ENCODE results near the gene RYR1. TPM values are rescaled to one million over a fixed set of nuclear protein-coding genes. Genes with fewer than 3 reads are reported as not detected.
"Not testable (repeated sequence)": the region's sequence is repeated elsewhere in the genome, so short reads cannot be mapped to it uniquely, and the experiment has no call there.

Gene RYR1
- polyA plus RNA-seq, 3 donors: 0.76 to 2.1 (median 2.1) TPM

DNA sequence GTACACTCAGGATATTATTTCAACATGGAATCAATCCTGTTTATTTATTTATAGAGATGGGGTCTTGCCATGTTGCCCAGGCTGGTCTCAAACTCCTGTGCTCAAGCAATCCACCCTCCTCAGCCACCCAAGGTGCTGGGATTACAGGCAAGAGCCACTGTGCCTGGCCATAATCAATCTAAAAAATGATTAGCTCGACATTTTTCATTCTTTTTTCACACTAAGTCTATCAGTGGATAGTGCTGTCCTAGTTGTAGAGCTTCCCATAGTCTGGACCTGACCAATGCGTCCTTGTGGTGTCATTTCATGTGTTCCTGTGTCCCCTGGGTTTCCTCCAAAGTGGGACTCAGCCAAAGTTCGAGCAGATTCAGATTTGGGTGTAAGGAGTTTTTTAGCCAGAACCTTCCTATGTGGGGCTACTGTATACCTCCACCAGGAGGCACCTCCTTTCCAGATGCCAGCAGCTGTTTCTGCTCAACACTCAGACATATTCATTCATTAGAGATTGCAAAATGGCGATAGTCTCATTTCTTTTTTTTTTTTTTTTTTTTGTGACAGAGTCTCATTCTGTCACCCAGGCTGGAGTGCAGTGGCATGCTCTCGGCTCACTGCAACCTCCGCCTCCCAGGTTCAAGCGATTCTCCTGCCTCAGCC, 123.2 kb downstream of the RYR1 start:
- Mint-ChIP-seq H3K27ac (peak overlapping the region in 3 of 7 donors; percentile 48 to 82 (median 78)), H3K4me1 (peaks cover 13% of the 10 kb centered on the region), H3K27me3 (ENCODE audit: low read depth in 3 of 3) (peaks cover 7 to 12% (median 10%) of the 10 kb centered on the region in 3 donors), H3K9me3 (peaks cover 0 to 3% (median 0%) of the 10 kb centered on the region in 7 donors), H3K36me3 (no peaks in the 10 kb centered on the region), H3K4me3 (peak overlapping the region in 1 of 2 donors; percentile 75)
- Histone ChIP-seq H2AFZ (ENCODE audit: insufficient read depth, low read depth, low read length, poor library complexity, severe bottlenecking) (peak overlapping the region; percentile 66), H3K27ac (ENCODE audit: low read depth in 1 of 2, low read length in 2 of 2) (peak overlapping the region in 1 of 2 donors; percentile 64), H3K36me3 (replicated peaks in 1 of 2; ENCODE audit: control insufficient read depth in 1 of 2, insufficient read depth in 2 of 2, low read length in 2 of 2) (no peaks in the 10 kb centered on the region), H3K27me3 (ENCODE audit: control insufficient read depth in 2 of 2, insufficient read depth in 2 of 2, low read length in 2 of 2) (no peaks in the 10 kb centered on the region), H4K20me1 (ENCODE audit: insufficient read depth, low read length) (no peaks in the 10 kb centered on the region), H3K4me3 (replicated peaks in 1 of 3; ENCODE audit: low read depth in 2 of 3, low read length in 3 of 3) (peak overlapping the region in 1 of 3 experiments; percentile 8), H3K79me2 (ENCODE audit: insufficient read depth, low read length) (no peaks in the 10 kb centered on the region), H3K4me1 (ENCODE audit: control insufficient read depth in 1 of 2, insufficient read depth in 2 of 2, low read length in 2 of 2) (peaks cover 15 to 19% of the 10 kb centered on the region in 2 donors), H3K9ac (ENCODE audit: insufficient read depth, low read length, poor library complexity, severe bottlenecking) (no peak overlapping the region), H3K9me3 (replicated peaks in 1 of 2; ENCODE audit: control insufficient read depth in 1 of 2, insufficient read depth in 1 of 2, low read length in 2 of 2) (no peaks in the 10 kb centered on the region), H3K4me2 (replicated peaks; ENCODE audit: extremely low read depth, low read length, poor library complexity, severe bottlenecking) (peak overlapping the region; percentile 49)
- WGBS (ENCODE audit: insufficient coverage): 79% methylated on average over 3 of the region's 7 CpGs
- intact Hi-C loops (cut with micrococcal nuclease): no loop called here
- DNase-seq: no peak
- TF ChIP-seq, protein P1, sequence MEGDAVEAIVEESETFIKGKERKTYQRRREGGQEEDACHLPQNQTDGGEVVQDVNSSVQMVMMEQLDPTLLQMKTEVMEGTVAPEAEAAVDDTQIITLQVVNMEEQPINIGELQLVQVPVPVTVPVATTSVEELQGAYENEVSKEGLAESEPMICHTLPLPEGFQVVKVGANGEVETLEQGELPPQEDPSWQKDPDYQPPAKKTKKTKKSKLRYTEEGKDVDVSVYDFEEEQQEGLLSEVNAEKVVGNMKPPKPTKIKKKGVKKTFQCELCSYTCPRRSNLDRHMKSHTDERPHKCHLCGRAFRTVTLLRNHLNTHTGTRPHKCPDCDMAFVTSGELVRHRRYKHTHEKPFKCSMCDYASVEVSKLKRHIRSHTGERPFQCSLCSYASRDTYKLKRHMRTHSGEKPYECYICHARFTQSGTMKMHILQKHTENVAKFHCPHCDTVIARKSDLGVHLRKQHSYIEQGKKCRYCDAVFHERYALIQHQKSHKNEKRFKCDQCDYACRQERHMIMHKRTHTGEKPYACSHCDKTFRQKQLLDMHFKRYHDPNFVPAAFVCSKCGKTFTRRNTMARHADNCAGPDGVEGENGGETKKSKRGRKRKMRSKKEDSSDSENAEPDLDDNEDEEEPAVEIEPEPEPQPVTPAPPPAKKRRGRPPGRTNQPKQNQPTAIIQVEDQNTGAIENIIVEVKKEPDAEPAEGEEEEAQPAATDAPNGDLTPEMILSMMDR (IDR thresholded peaks at IDR 0.05): peak; percentile 8

DNA sequence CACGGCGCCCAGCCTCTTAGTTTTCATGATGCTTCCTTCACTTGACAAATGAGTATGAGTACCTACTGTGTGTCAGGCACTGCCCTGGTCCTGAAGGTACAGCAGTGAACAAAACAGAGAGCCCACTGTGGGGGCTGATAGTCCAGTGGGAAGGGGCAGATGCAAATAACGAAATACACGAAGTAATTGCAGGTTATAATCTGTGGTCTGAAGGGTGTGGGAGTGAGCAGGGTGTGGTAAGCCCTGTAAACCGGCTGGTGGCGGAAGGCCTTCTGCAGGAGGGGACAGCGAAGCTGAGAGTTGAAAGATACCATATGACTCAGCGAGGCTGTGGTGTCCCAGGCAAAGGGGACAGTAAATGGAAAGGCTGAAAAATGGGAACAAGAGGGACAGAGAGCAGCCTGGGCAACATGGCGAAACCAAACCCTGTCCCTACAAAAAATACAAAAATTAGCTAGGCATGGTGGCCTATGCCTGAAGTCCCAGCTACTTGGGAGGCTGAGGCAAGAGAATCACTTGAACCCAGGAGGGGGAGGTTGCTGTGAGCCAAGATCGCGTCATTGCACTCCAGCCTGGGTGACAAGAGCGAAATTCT, 123.8 kb downstream of the RYR1 start:
- DNase-seq: peak; percentile 36 to 67 (median 48)
- intact Hi-C loops (cut with micrococcal nuclease): no loop called here
- no peaks in the 10 kb centered on the region for H4K20me1 ChIP-seq (ENCODE audit: insufficient read depth, low read length)
- H3K27ac ChIP-seq (ENCODE audit: low read depth in 1 of 2, low read length in 2 of 2): peak overlapping the region in 1 of 2 donors; percentile 64
- peak overlapping the region in 1 of 2 donors; percentile 75 for H3K4me3 Mint-ChIP-seq
- no peaks in the 10 kb centered on the region for H3K36me3 ChIP-seq (replicated peaks in 1 of 2; ENCODE audit: control insufficient read depth in 1 of 2, insufficient read depth in 2 of 2, low read length in 2 of 2)
- no peaks in the 10 kb centered on the region for H3K36me3 Mint-ChIP-seq
- H3K4me2 ChIP-seq (replicated peaks; ENCODE audit: extremely low read depth, low read length, poor library complexity, severe bottlenecking): peak overlapping the region; percentile 49
- peaks cover 14% of the 10 kb centered on the region for H3K4me1 Mint-ChIP-seq
- peak overlapping the region in 1 of 3 experiments; percentile 8 for H3K4me3 ChIP-seq (replicated peaks in 1 of 3; ENCODE audit: low read depth in 2 of 3, low read length in 3 of 3)
- peak overlapping the region; percentile 66 for H2AFZ ChIP-seq (ENCODE audit: insufficient read depth, low read depth, low read length, poor library complexity, severe bottlenecking)
- H3K9ac ChIP-seq (ENCODE audit: insufficient read depth, low read length, poor library complexity, severe bottlenecking): no peak overlapping the region
- peak overlapping the region in 6 of 7 donors; percentile 1 to 82 (median 60) for H3K27ac Mint-ChIP-seq
- no peaks in the 10 kb centered on the region for H3K9me3 ChIP-seq (replicated peaks in 1 of 2; ENCODE audit: control insufficient read depth in 1 of 2, insufficient read depth in 1 of 2, low read length in 2 of 2)
- H3K27me3 Mint-ChIP-seq (ENCODE audit: low read depth in 3 of 3): peaks cover 12 to 14% (median 12%) of the 10 kb centered on the region in 3 donors
- peaks cover 0 to 3% (median 0%) of the 10 kb centered on the region in 7 donors for H3K9me3 Mint-ChIP-seq
- no peaks in the 10 kb centered on the region for H3K27me3 ChIP-seq (ENCODE audit: control insufficient read depth in 2 of 2, insufficient read depth in 2 of 2, low read length in 2 of 2)
- TF ChIP-seq, protein P1 (IDR thresholded peaks at IDR 0.05): no peak
- H3K79me2 ChIP-seq (ENCODE audit: insufficient read depth, low read length): no peaks in the 10 kb centered on the region
- 50% methylated on average over 8 of the region's 12 CpGs for WGBS (ENCODE audit: insufficient coverage)
- peaks cover 15 to 19% of the 10 kb centered on the region in 2 donors for H3K4me1 ChIP-seq (ENCODE audit: control insufficient read depth in 1 of 2, insufficient read depth in 2 of 2, low read length in 2 of 2)

DNA sequence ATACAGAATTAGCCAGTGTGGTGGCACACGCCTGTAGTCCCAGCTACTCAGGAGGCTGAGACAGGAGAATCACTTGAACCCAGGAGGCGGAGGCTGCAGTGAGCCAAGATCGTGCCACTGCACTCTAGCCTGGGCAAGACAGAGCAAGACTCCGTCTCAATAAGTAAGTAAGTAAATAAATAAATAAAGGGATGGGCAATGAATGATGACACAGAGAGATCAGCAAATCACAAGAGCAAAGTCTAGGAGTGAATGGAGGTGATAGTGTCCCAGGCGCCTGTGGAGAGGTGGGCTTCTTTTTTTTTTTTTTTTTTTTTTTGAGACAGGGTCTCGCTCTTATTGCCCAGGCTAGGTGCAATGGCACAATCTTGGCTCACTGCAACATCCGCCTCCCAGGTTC, 125.4 kb downstream of the RYR1 start:
- H3K36me3 Mint-ChIP-seq; H3K27ac Mint-ChIP-seq; H3K9ac ChIP-seq (ENCODE audit: insufficient read depth, low read length, poor library complexity, severe bottlenecking); H3K4me3 Mint-ChIP-seq; H3K27me3 ChIP-seq (ENCODE audit: control insufficient read depth in 2 of 2, insufficient read depth in 2 of 2, low read length in 2 of 2); H3K4me3 ChIP-seq (replicated peaks in 1 of 3; ENCODE audit: low read depth in 2 of 3, low read length in 3 of 3); H3K4me2 ChIP-seq (replicated peaks; ENCODE audit: extremely low read depth, low read length, poor library complexity, severe bottlenecking); H4K20me1 ChIP-seq (ENCODE audit: insufficient read depth, low read length); H3K9me3 Mint-ChIP-seq; H3K79me2 ChIP-seq (ENCODE audit: insufficient read depth, low read length); H2AFZ ChIP-seq (ENCODE audit: insufficient read depth, low read depth, low read length, poor library complexity, severe bottlenecking); H3K36me3 ChIP-seq (replicated peaks in 1 of 2; ENCODE audit: control insufficient read depth in 1 of 2, insufficient read depth in 2 of 2, low read length in 2 of 2); H3K27ac ChIP-seq (ENCODE audit: low read depth in 1 of 2, low read length in 2 of 2); DNase-seq; H3K9me3 ChIP-seq (replicated peaks in 1 of 2; ENCODE audit: control insufficient read depth in 1 of 2, insufficient read depth in 1 of 2, low read length in 2 of 2); intact Hi-C loops (cut with micrococcal nuclease): not testable (repeated sequence)
- peaks cover 19 to 20% of the 10 kb centered on the region in 2 donors for H3K4me1 ChIP-seq (ENCODE audit: control insufficient read depth in 1 of 2, insufficient read depth in 2 of 2, low read length in 2 of 2)
- Mint-ChIP-seq H3K27me3 (ENCODE audit: low read depth in 3 of 3) (peaks cover 20 to 21% (median 20%) of the 10 kb centered on the region in 3 donors), H3K4me1 (peaks cover 15% of the 10 kb centered on the region)
- 90% methylated on average over 2 of the region's 7 CpGs for WGBS (ENCODE audit: insufficient coverage)
